Ishikawa (cell line): ENCODE results near the gene OTULINL.

Experiments used
- CEBPB ChIP-seq: IDR thresholded peaks from 2 replicates; pipeline ENCODE4 v1.6.1; 2012
- FOXM1 ChIP-seq: IDR thresholded peaks from 2 replicates; pipeline ENCODE4 v1.6.1; 2012; ENCODE audit warnings: low read depth, borderline replicate concordance
- TAF1 ChIP-seq: IDR thresholded peaks from 2 replicates; pipeline ENCODE4 v1.6.1; 2012; ENCODE audit warnings: low read depth, mild to moderate bottlenecking
- TF ChIP-seq, protein P1 (sequence below): IDR thresholded peaks from 2 replicates; pipeline ENCODE4 v1.6.1; 2012
- TF ChIP-seq, protein P2 (sequence below): IDR thresholded peaks from 2 replicates; pipeline ENCODE4 v1.6.1; 2012
- TF ChIP-seq, protein P3 (sequence below): IDR thresholded peaks from 2 replicates; pipeline ENCODE4 v1.6.1; 2012; ENCODE audit warnings: low read depth, mild to moderate bottlenecking

DNA sequence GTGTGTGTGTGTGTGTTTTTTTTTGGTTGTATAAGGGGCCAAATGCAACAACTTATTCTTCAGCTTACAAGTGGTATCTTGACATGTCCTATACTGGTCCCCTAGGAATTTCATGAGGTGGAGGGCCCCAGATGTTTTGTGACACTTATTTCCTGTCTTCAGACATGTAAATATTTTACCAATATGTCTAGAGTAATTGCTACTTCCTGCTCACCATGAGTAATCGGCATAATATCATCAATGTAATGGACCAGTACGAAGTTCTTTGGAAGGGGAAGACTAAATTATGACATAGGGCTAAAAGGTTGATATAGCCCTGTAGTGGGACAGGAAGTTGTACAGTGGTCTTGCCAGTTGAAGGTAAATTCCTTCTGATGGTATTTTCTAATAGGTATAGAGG, 79.2 kb downstream of the OTULINL start:
- no peak for TF ChIP-seq CEBPB
- TF ChIP-seq, protein P1, sequence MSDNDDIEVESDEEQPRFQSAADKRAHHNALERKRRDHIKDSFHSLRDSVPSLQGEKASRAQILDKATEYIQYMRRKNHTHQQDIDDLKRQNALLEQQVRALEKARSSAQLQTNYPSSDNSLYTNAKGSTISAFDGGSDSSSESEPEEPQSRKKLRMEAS = no peak
- TF ChIP-seq, protein P2, sequence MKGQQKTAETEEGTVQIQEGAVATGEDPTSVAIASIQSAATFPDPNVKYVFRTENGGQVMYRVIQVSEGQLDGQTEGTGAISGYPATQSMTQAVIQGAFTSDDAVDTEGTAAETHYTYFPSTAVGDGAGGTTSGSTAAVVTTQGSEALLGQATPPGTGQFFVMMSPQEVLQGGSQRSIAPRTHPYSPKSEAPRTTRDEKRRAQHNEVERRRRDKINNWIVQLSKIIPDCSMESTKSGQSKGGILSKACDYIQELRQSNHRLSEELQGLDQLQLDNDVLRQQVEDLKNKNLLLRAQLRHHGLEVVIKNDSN = no peak
- TF ChIP-seq TAF1 = no peak
- TF ChIP-seq FOXM1 = no peak
- TF ChIP-seq, protein P3, sequence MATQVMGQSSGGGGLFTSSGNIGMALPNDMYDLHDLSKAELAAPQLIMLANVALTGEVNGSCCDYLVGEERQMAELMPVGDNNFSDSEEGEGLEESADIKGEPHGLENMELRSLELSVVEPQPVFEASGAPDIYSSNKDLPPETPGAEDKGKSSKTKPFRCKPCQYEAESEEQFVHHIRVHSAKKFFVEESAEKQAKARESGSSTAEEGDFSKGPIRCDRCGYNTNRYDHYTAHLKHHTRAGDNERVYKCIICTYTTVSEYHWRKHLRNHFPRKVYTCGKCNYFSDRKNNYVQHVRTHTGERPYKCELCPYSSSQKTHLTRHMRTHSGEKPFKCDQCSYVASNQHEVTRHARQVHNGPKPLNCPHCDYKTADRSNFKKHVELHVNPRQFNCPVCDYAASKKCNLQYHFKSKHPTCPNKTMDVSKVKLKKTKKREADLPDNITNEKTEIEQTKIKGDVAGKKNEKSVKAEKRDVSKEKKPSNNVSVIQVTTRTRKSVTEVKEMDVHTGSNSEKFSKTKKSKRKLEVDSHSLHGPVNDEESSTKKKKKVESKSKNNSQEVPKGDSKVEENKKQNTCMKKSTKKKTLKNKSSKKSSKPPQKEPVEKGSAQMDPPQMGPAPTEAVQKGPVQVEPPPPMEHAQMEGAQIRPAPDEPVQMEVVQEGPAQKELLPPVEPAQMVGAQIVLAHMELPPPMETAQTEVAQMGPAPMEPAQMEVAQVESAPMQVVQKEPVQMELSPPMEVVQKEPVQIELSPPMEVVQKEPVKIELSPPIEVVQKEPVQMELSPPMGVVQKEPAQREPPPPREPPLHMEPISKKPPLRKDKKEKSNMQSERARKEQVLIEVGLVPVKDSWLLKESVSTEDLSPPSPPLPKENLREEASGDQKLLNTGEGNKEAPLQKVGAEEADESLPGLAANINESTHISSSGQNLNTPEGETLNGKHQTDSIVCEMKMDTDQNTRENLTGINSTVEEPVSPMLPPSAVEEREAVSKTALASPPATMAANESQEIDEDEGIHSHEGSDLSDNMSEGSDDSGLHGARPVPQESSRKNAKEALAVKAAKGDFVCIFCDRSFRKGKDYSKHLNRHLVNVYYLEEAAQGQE = no peak
